IMR-90 (cell line): ENCODE measurements around the gene RIBC1. TPM values are rescaled to one million over a fixed set of nuclear protein-coding genes. Genes with fewer than 3 reads are reported as not detected.

ENCODE experiments used
- ATAC-seq: fragments of 200-7000 bp; cut with Tn5 transposase; 2 replicates; pipeline ENCODE4 v1.9.1; 2020; ENCODE audit warnings: low read depth, mild to moderate bottlenecking, moderate library complexity
- BruUV-seq: library from RNA; stranded (reverse); fragments of 400-500 nt; replicated peaks from 2 replicates; lab custom pipeline; 2021; lab: Mats Ljungman, UMichigan
- CTCF ChIA-PET: fragments of 300-600 bp; formaldehyde crosslinking; extraction: SDS; loops from one replicate; lab custom pipeline; 2021; ENCODE audit warnings: antibody characterized with exemption; lab: Yijun Ruan, JAX
- POLR2A ChIA-PET: fragments of 300-600 bp; sonication (Branson Sonifier 250); formaldehyde crosslinking; loops from one replicate; lab custom pipeline; 2022; ENCODE audit warnings: antibody characterized with exemption; ENCODE audit not compliant: unreplicated experiment; lab: Charles Lee
- DNase-seq: peaks from one replicate; pipeline ENCODE4 v3.0.0; 2013
- H2AFZ ChIP-seq: replicated peaks from 2 replicates; pipeline ENCODE3; 2013; ENCODE audit warnings: low read length, mild to moderate bottlenecking; ENCODE audit not compliant: poor library complexity
- H2AK5ac ChIP-seq: 2 replicates; pipeline ENCODE4 v1.6.1; 2013; ENCODE audit warnings: low read depth, low read length, inconsistent platforms
- H2AK9ac ChIP-seq: replicated peaks from 2 replicates; pipeline ENCODE3; 2013; ENCODE audit warnings: mild to moderate bottlenecking, low read depth, low read length, moderate library complexity; ENCODE audit not compliant: poor library complexity
- H2BK120ac ChIP-seq: 2 replicates; pipeline ENCODE4 v1.6.1; 2013; ENCODE audit warnings: low read depth, low read length, inconsistent platforms
- H2BK15ac ChIP-seq: 3 replicates; pipeline ENCODE4 v1.6.1; 2013; ENCODE audit warnings: low read depth, low read length, inconsistent platforms
- H2BK20ac ChIP-seq: 2 replicates; pipeline ENCODE4 v1.6.1; 2013; ENCODE audit warnings: low read depth, mild to moderate bottlenecking, inconsistent platforms, low read length, moderate library complexity
- H2BK5ac ChIP-seq: 2 replicates; pipeline ENCODE4 v1.6.1; 2013; ENCODE audit warnings: mild to moderate bottlenecking, low read depth, low read length, inconsistent platforms; ENCODE audit not compliant: poor library complexity, severe bottlenecking
- H3K14ac ChIP-seq: replicated peaks from 2 replicates; pipeline ENCODE4 v1.6.1; 2013; ENCODE audit warnings: low read depth, low read length, inconsistent platforms
- H3K18ac ChIP-seq: 2 replicates; pipeline ENCODE4 v1.6.1; 2013; ENCODE audit warnings: low read depth, low read length, control low read depth
- H3K23ac ChIP-seq: 2 replicates; pipeline ENCODE4 v1.6.1; 2013; ENCODE audit warnings: low read depth, low read length, inconsistent platforms
- H3K27ac ChIP-seq: 2 replicates; pipeline ENCODE4 v1.5.1; 2013; ENCODE audit warnings: mild to moderate bottlenecking, control low read depth, low read length; ENCODE audit not compliant: insufficient read depth
- H3K27me3 ChIP-seq: 2 replicates; pipeline ENCODE4 v1.6.1; 2013; ENCODE audit warnings: low read length; ENCODE audit not compliant: control insufficient read depth, insufficient read depth
- H3K36me3 ChIP-seq: 2 replicates; pipeline ENCODE4 v1.6.1; 2013; ENCODE audit warnings: low read length, mixed read lengths; ENCODE audit not compliant: control insufficient read depth, insufficient read depth
- H3K4ac ChIP-seq: 2 replicates; pipeline ENCODE4 v1.6.1; 2013; ENCODE audit warnings: low read depth, low read length, inconsistent platforms
- H3K4me1 ChIP-seq: 2 replicates; pipeline ENCODE4 v1.6.1; 2013; ENCODE audit warnings: low read length, mixed read lengths; ENCODE audit not compliant: control insufficient read depth, insufficient read depth
- H3K4me2 ChIP-seq: 2 replicates; pipeline ENCODE4 v1.6.1; 2013; ENCODE audit warnings: low read depth, mild to moderate bottlenecking, control low read depth, low read length, moderate library complexity
- H3K4me3 ChIP-seq: 2 replicates; pipeline ENCODE4 v1.5.1; 2013; ENCODE audit warnings: low read depth, mild to moderate bottlenecking, control low read depth, low read length, moderate library complexity; ENCODE audit not compliant: insufficient read depth
- H3K56ac ChIP-seq: 2 replicates; pipeline ENCODE4 v1.6.1; 2013; ENCODE audit warnings: low read length, inconsistent platforms; ENCODE audit not compliant: insufficient read depth; ENCODE audit errors: extremely low read depth
- H3K79me1 ChIP-seq, 2 experiments: 2 replicates each; pipeline ENCODE4 v1.6.1; 2013; ENCODE audit warnings: low read length in 2 of 2, inconsistent platforms in 1 of 2, low read depth in 1 of 2
- H3K9ac ChIP-seq: 2 replicates; pipeline ENCODE4 v1.6.1; 2013; ENCODE audit warnings: low read depth, low read length, control low read depth
- H3K9me1 ChIP-seq: 2 replicates; pipeline ENCODE4 v1.6.1; 2013; ENCODE audit warnings: low read length, inconsistent platforms; ENCODE audit not compliant: insufficient read depth
- H3K9me3 ChIP-seq: 2 replicates; pipeline ENCODE4 v1.6.1; 2013; ENCODE audit warnings: low read length; ENCODE audit not compliant: control insufficient read depth, insufficient read depth
- H4K20me1 ChIP-seq: 2 replicates; pipeline ENCODE4 v1.6.1; 2013; ENCODE audit warnings: low read length, inconsistent platforms; ENCODE audit not compliant: insufficient read depth
- H4K5ac ChIP-seq: 2 replicates; pipeline ENCODE4 v1.6.1; 2013; ENCODE audit warnings: mild to moderate bottlenecking, low read depth, low read length, control low read depth
- H4K8ac ChIP-seq, 2 experiments: 2 replicates each; pipeline ENCODE4 v1.6.1; 2013; ENCODE audit warnings: low read depth in 2 of 2, low read length in 2 of 2, control low read depth in 1 of 2, inconsistent platforms in 1 of 2
- H4K91ac ChIP-seq: 2 replicates; pipeline ENCODE4 v1.6.1; 2013; ENCODE audit warnings: low read depth, low read length, inconsistent platforms; ENCODE audit not compliant: insufficient read depth
- BHLHE40 ChIP-seq: fragments of 150-350 bp; IDR thresholded peaks from 2 replicates; pipeline ENCODE4 v1.6.1; 2016; ENCODE audit warnings: mild to moderate bottlenecking, low read depth, low read length
- CEBPB ChIP-seq: IDR thresholded peaks from 2 replicates; pipeline ENCODE4 v1.6.1; 2012; ENCODE audit warnings: low read depth, low read length, improper control_type of control experiment
- CHD1 ChIP-seq: IDR thresholded peaks from 2 replicates; pipeline ENCODE4 v1.6.1; 2012; ENCODE audit warnings: low read depth, low read length, improper control_type of control experiment
- CTCF ChIP-seq: conservative IDR thresholded peaks from 2 replicates; pipeline ENCODE4 v1.5.1; 2012; ENCODE audit warnings: mild to moderate bottlenecking, low read depth, low read length, improper control_type of control experiment
- ELK1 ChIP-seq: fragments of 150-350 bp; IDR thresholded peaks from 2 replicates; pipeline ENCODE4 v1.6.1; 2016; ENCODE audit warnings: low read depth, mild to moderate bottlenecking, low read length, moderate library complexity, borderline replicate concordance
- FOS ChIP-seq: fragments of 150-350 bp; IDR thresholded peaks from 2 replicates; pipeline ENCODE4 v1.6.1; 2016; ENCODE audit warnings: low read depth, low read length
- MAFK ChIP-seq: IDR thresholded peaks from 2 replicates; pipeline ENCODE4 v1.6.1; 2012; ENCODE audit warnings: low read depth, low read length, improper control_type of control experiment
- MAZ ChIP-seq: IDR thresholded peaks from 2 replicates; pipeline ENCODE4 v1.6.1; 2012; ENCODE audit warnings: low read depth, mild to moderate bottlenecking, low read length, improper control_type of control experiment, moderate library complexity, borderline replicate concordance
- MXI1 ChIP-seq: IDR thresholded peaks from 2 replicates; pipeline ENCODE4 v1.6.1; 2012; ENCODE audit warnings: low read depth, mild to moderate bottlenecking, low read length, moderate library complexity, borderline replicate concordance
- NFE2L2 ChIP-seq: fragments of 150-350 bp; IDR thresholded peaks from 2 replicates; pipeline ENCODE4 v1.6.1; 2016; ENCODE audit warnings: low read depth, mild to moderate bottlenecking, low read length
- POLR2A ChIP-seq: IDR thresholded peaks from 2 replicates; pipeline ENCODE4 v1.6.1; 2012; ENCODE audit warnings: mild to moderate bottlenecking, low read depth, low read length
- RAD21 ChIP-seq: IDR thresholded peaks from 2 replicates; pipeline ENCODE4 v1.6.1; 2012; ENCODE audit warnings: low read length, improper control_type of control experiment
- RCOR1 ChIP-seq: IDR thresholded peaks from 2 replicates; pipeline ENCODE4 v1.6.1; 2012; ENCODE audit warnings: mild to moderate bottlenecking, low read length, improper control_type of control experiment; ENCODE audit not compliant: insufficient replicate concordance
- RFX5 ChIP-seq: IDR thresholded peaks from 2 replicates; pipeline ENCODE4 v1.8.0; 2012; ENCODE audit warnings: low read depth, mild to moderate bottlenecking, low read length, moderate library complexity
- SMC3 ChIP-seq: fragments of 150-350 bp; IDR thresholded peaks from 2 replicates; pipeline ENCODE4 v1.6.1; 2016; ENCODE audit warnings: low read depth, mild to moderate bottlenecking, antibody characterized with exemption, low read length, moderate library complexity
- USF2 ChIP-seq: fragments of 150-350 bp; IDR thresholded peaks from 2 replicates; pipeline ENCODE4 v1.6.1; 2017; ENCODE audit warnings: mild to moderate bottlenecking, antibody characterized with exemption, low read length, low read depth
- WGBS, 2 experiments: methylation state at CpG; one replicate each; pipeline versions ENCODE4 v1.1.5 to v1.1.7; 2013; ENCODE audit warnings: missing lambda C conversion rate in 2 of 2; ENCODE audit not compliant: insufficient read length in 1 of 2; ENCODE audit errors: extremely low coverage in 2 of 2; 5-methylcytosine and 5-hydroxymethylcytosine counted together
- dilution Hi-C: fragments of 300-500 bp; cut with HindIII; formaldehyde crosslinking; loops from one replicate; pipeline ENCODE4 v1.14.3; 2018; ENCODE audit warnings: low sequenced_read_pairs; ENCODE audit not compliant: unreplicated experiment
- in situ Hi-C: fragments of 300-500 bp; cut with MboI; formaldehyde crosslinking; loops from 3 replicates; pipeline ENCODE4 v1.14.3; 2019; ENCODE audit warnings: low sequenced_read_pairs, inconsistent platforms, mixed read lengths
- intact Hi-C: fragments of 100-400 bp; cut with micrococcal nuclease; formaldehyde crosslinking; loops from 2 replicates; pipeline ENCODE4 v1.10.0; 2022
- polyA plus RNA-seq, 3 experiments: library from polyadenylated mRNA; depleted of rRNA; stranded (reverse); fragments of >200 nt; gene quantifications; 2 replicates each; pipeline ENCODE4 v1.2.3, GENCODE V29; 2012; ENCODE audit warnings: low replicate concordance in 1 of 3
- total RNA-seq: library from RNA; depleted of rRNA; stranded (reverse); fragments of >200 nt; gene quantifications from 2 replicates; pipeline ENCODE4 v1.2.3, GENCODE V29; 2012

The RIBC1 gene
- total and polyA plus RNA-seq, 2 of the 4 experiments (the other 2 are of a cell fraction) = 0.31 to 0.36 TPM

GRCh38 chrX:53403535-53403934, 19.1 kb upstream of the RIBC1 start:
- intact Hi-C loops (no loop called here), in situ Hi-C loops (no loop called here), dilution Hi-C loops (no loop called here)
- TF ChIP-seq MXI1 (no peak), FOS (no peak), RAD21 (no peak), CTCF (no peak), CEBPB (no peak), RCOR1 (no peak), MAFK (no peak), ELK1 (no peak), MAZ (no peak), CHD1 (no peak), RFX5 (no peak), POLR2A (no peak), BHLHE40 (no peak), NFE2L2 (no peak), USF2 (no peak), SMC3 (no peak)
- Histone ChIP-seq H3K27me3 (no peaks in the 10 kb centered on the region), H3K18ac (no peak overlapping the region), H2BK20ac (no peak overlapping the region), H2AFZ (no peak overlapping the region), H2BK15ac (no peak overlapping the region), H2BK120ac (no peak overlapping the region), H2BK5ac (no peak overlapping the region), H3K9me3 (no peaks in the 10 kb centered on the region), H3K4me3 (no peak overlapping the region), H3K14ac (no peak overlapping the region), H3K23ac (no peak overlapping the region), H3K4me1 (no peaks in the 10 kb centered on the region), H2AK5ac (no peak overlapping the region), H4K91ac (no peak overlapping the region), H2AK9ac (no peak overlapping the region), H3K36me3 (peaks cover 38% of the 10 kb centered on the region), H3K4me2 (no peak overlapping the region), H3K79me1 (no peaks in the 10 kb centered on the region), H3K9ac (no peak overlapping the region), H3K56ac (no peak overlapping the region), H4K8ac (no peak overlapping the region), H4K5ac (no peak overlapping the region), H3K27ac (no peak overlapping the region), H3K9me1 (no peaks in the 10 kb centered on the region), H4K20me1 (no peaks in the 10 kb centered on the region), H3K4ac (no peak overlapping the region)
- no TSS peak for BruUV-seq
- no peak for DNase-seq
- no peak for ATAC-seq
- 100% methylated on average over 3 of the region's 10 CpGs; no CpG with 5 or more reads in 1 of the 2 experiments for WGBS, 2 experiments
- POLR2A ChIA-PET = no interaction called here
- CTCF ChIA-PET = no interaction called here
